ENCODE data around the gene CACNA2D2. TPM values are rescaled to one million over a fixed set of nuclear protein-coding genes. Genes with fewer than 3 reads are reported as not detected.

The CACNA2D2 gene
- total and polyA plus RNA-seq, 2 of the 13 experiments (the other 11 are each of a cell fraction or from before 2014, with no cell fraction given), result not detected

DNA sequence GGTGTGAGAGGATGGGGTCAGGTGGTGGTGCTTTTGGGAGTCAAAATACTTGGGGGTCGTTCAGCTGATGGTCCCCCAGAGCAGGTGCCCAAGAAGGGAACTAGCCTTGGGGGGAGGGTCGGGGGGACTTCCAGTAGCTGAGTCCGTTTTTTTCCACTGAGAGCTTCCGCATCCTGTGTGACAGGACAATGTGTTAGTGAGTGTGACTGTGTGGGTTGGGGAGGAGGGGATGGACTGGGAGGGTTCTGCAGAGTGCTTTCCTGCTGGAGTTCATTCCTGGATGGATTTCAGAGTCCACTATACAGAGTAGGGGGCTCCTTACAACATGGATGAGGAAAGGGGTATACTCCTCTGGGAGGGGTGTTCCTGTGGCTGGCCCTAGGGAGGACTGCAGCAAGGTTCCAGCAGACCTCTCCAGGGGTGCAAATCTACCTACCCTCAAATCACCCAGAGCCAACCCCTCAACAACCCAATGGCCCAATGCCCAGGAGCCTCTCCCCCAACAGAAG, 180.3 kb downstream of the CACNA2D2 start (continued):
- TF ChIP-seq, protein P1, sequence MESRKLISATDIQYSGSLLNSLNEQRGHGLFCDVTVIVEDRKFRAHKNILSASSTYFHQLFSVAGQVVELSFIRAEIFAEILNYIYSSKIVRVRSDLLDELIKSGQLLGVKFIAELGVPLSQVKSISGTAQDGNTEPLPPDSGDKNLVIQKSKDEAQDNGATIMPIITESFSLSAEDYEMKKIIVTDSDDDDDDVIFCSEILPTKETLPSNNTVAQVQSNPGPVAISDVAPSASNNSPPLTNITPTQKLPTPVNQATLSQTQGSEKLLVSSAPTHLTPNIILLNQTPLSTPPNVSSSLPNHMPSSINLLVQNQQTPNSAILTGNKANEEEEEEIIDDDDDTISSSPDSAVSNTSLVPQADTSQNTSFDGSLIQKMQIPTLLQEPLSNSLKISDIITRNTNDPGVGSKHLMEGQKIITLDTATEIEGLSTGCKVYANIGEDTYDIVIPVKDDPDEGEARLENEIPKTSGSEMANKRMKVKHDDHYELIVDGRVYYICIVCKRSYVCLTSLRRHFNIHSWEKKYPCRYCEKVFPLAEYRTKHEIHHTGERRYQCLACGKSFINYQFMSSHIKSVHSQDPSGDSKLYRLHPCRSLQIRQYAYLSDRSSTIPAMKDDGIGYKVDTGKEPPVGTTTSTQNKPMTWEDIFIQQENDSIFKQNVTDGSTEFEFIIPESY (CRISPR knock-in tag; IDR thresholded peaks at IDR 0.05), result no peak
- TF ChIP-seq, protein P2, sequence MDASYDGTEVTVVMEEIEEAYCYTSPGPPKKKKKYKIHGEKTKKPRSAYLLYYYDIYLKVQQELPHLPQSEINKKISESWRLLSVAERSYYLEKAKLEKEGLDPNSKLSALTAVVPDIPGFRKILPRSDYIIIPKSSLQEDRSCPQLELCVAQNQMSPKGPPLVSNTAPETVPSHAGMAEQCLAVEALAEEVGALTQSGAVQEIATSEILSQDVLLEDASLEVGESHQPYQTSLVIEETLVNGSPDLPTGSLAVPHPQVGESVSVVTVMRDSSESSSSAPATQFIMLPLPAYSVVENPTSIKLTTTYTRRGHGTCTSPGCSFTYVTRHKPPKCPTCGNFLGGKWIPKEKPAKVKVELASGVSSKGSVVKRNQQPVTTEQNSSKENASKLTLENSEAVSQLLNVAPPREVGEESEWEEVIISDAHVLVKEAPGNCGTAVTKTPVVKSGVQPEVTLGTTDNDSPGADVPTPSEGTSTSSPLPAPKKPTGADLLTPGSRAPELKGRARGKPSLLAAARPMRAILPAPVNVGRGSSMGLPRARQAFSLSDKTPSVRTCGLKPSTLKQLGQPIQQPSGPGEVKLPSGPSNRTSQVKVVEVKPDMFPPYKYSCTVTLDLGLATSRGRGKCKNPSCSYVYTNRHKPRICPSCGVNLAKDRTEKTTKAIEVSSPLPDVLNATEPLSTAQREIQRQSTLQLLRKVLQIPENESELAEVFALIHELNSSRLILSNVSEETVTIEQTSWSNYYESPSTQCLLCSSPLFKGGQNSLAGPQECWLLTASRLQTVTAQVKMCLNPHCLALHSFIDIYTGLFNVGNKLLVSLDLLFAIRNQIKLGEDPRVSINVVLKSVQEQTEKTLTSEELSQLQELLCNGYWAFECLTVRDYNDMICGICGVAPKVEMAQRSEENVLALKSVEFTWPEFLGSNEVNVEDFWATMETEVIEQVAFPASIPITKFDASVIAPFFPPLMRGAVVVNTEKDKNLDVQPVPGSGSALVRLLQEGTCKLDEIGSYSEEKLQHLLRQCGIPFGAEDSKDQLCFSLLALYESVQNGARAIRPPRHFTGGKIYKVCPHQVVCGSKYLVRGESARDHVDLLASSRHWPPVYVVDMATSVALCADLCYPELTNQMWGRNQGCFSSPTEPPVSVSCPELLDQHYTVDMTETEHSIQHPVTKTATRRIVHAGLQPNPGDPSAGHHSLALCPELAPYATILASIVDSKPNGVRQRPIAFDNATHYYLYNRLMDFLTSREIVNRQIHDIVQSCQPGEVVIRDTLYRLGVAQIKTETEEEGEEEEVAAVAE (CRISPR knock-in tag; IDR thresholded peaks at IDR 0.05; ENCODE audit: borderline replicate concordance), result no peak
- TF ChIP-seq ZBTB20 (CRISPR knock-in tag; IDR thresholded peaks at IDR 0.05; ENCODE audit: borderline replicate concordance, low read depth) (no peak), TSC22D2 (CRISPR knock-in tag; IDR thresholded peaks at IDR 0.05; ENCODE audit: borderline replicate concordance) (no peak), ZNF543 (CRISPR knock-in tag; IDR thresholded peaks at IDR 0.05) (0 out of 2 replicates have a peak, but pooled peaks have one; percentile 10), TMF1 (CRISPR knock-in tag; IDR thresholded peaks at IDR 0.05; ENCODE audit: low read depth) (no peak), HDAC1 (CRISPR knock-in tag; IDR thresholded peaks at IDR 0.05) (0 out of 2 replicates have a peak, but pooled peaks have one; percentile 10), ZNF264 (CRISPR knock-in tag; IDR thresholded peaks at IDR 0.05) (no peak), GMEB1 (CRISPR knock-in tag; IDR thresholded peaks at IDR 0.05; ENCODE audit: borderline replicate concordance) (no peak), ZSCAN5A (CRISPR knock-in tag; IDR thresholded peaks at IDR 0.05; ENCODE audit: borderline replicate concordance) (no peak), NBN (conservative IDR thresholded peaks at IDR 0.05) (no peak), SUZ12 (IDR thresholded peaks at IDR 0.05; ENCODE audit: low read depth, low read length) (no peak), MBNL3 (CRISPR knock-in tag; conservative IDR thresholded peaks at IDR 0.05) (no peak), CENPBD1 (CRISPR knock-in tag; IDR thresholded peaks at IDR 0.05; ENCODE audit: borderline replicate concordance, low read depth) (no peak)
- TF ChIP-seq, protein P3, sequence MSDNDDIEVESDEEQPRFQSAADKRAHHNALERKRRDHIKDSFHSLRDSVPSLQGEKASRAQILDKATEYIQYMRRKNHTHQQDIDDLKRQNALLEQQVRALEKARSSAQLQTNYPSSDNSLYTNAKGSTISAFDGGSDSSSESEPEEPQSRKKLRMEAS (IDR thresholded peaks at IDR 0.05), result 0 out of 2 replicates have a peak, but pooled peaks have one; percentile 17
- TF ChIP-seq, protein P4, sequence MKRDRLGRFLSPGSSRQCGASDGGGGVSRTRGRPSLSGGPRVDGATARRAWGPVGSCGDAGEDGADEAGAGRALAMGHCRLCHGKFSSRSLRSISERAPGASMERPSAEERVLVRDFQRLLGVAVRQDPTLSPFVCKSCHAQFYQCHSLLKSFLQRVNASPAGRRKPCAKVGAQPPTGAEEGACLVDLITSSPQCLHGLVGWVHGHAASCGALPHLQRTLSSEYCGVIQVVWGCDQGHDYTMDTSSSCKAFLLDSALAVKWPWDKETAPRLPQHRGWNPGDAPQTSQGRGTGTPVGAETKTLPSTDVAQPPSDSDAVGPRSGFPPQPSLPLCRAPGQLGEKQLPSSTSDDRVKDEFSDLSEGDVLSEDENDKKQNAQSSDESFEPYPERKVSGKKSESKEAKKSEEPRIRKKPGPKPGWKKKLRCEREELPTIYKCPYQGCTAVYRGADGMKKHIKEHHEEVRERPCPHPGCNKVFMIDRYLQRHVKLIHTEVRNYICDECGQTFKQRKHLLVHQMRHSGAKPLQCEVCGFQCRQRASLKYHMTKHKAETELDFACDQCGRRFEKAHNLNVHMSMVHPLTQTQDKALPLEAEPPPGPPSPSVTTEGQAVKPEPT (CRISPR knock-in tag; IDR thresholded peaks at IDR 0.05; ENCODE audit: low read depth), result no peak

All from HepG2 (cell line).